Neural progenitor cell (in vitro differentiated cells): Measurements from ENCODE around the gene ZNF618.

Experiments used
- CTCF ChIP-seq: fragments of 200-600 bp; sonication (generic); IDR thresholded peaks from 2 replicates; pipeline ENCODE4 v1.5.1; 2017; ENCODE audit warnings: antibody characterized with exemption, mild to moderate bottlenecking
- EZH2 ChIP-seq: fragments of 200-600 bp; sonication (generic); IDR thresholded peaks from 2 replicates; pipeline ENCODE4 v1.6.1; 2017; ENCODE audit warnings: antibody characterized with exemption, mild to moderate bottlenecking, moderate library complexity
- EZH2phosphoT487 ChIP-seq: fragments of 200-600 bp; sonication (generic); IDR thresholded peaks from 2 replicates; pipeline ENCODE4 v1.6.1; 2017; ENCODE audit warnings: antibody characterized with exemption

GRCh38 chr9:114055894-114056293 is 179.8 kb downstream of the ZNF618 start:
- TF ChIP-seq CTCF = no peak
- TF ChIP-seq EZH2 = no peak
- TF ChIP-seq EZH2phosphoT487 = no peak
